ENCODE data around the gene DEGS2.

The DEGS2 gene

GRCh38 chr14:100109594-100109955 lies 49.9 kb downstream of the DEGS2 start:
- no peak for DNase-seq

DNA sequence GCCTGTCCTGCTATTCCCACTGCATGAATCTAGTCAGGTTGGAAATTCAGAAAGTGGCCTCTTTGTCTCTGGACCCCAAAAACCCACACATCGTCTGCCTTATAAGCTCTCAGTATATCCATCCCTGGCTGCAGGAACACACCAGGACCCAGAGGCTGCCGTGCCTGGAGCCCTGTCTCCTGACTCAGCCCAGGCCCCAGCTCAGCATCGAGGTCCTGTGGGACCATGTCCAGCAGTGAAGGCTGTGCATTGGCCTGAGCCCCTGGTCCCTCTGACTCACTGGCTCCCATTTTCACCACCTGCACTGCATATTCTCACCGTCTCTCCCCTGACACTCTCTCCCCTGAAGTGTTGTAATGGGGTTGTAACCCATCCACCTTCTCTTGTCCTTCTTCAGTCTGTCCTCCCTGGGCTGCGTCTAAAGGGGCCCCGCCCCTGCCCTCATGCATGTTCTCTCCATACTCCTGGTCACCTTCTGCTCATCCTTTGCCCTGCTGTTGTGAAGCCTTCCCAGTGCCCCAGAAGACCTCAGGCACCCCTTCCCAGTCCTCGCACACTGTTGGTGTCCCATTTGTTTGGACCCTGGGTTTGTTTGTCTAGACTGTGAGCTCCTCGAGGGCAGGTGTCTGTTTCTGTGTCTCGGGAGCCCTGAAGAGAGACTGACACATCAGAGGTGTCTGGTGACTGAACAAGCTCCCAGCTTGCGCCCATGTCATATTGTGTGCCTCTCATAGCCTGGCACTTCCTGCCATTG lies 50.4 kb downstream of the DEGS2 start:
- DNase-seq, result no peak

GRCh38 chr14:100108042-100108825 lies 51.2 kb downstream of the DEGS2 start:
- DNase-seq, result no peak

DNA sequence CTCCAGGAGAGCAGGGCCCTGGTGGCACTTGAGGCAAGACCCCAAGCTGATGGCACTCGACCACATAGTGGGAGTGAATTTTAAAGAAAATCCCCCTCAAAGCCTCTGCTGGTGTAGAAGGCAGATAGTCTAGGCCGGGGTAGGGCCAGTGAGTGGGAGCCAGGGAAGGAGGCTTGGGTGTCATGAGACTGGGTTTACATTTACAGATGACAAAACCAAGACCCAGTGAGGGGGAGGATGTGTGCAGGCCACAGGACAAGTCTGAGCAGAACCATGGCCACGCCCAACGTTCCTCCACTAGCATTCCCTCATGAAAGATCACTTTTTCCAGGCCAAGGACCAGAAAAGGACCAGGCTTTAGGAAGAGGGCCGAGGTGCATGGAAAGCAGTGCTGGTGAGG lies 52.2 kb downstream of the DEGS2 start:
- DNase-seq, result no peak

DNA sequence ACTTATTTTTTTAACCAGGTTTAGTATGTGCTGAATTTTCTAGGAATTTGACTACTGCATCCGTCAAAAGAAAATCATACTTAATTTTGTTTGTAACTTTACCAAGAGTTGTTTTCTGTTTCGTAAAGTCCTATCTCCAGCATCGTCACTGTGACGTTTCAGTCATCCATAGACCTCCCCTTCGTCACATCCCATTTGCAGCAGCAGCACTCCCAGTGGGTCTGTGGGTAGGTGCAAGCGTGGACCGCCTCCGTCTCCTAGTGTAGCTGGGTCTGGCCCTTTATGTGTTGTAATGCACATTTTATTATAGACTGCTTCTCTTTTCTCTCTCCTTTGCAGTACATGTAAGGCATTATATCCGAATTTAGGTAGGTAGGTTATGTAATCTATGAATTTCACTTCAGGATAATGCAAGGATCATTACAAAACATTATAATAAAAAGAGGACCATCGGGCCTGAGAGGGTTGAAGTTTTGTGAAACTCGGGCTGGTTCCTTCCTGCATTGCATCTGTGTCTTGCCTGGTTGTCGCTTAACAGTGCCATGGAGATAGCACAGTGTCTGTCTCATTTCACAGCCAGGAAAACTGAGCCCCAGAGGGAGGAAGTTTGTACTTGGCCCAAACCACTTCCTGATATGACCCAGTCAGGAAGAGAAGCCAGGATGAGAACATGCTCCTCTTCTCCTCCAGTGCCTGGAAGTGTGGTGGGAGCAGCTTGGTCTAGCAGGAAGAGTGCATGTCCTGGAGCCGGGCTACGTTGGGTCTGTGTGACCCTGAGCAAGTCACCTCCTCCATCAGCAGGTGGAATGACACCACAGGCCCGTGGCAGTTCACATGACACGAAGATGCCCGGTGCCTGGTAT lies 53.0 kb downstream of the DEGS2 start:
- DNase-seq, result no peak

GRCh38 chr14:100105357-100106169 lies 53.9 kb downstream of the DEGS2 start:
- DNase-seq, result no peak

DNA sequence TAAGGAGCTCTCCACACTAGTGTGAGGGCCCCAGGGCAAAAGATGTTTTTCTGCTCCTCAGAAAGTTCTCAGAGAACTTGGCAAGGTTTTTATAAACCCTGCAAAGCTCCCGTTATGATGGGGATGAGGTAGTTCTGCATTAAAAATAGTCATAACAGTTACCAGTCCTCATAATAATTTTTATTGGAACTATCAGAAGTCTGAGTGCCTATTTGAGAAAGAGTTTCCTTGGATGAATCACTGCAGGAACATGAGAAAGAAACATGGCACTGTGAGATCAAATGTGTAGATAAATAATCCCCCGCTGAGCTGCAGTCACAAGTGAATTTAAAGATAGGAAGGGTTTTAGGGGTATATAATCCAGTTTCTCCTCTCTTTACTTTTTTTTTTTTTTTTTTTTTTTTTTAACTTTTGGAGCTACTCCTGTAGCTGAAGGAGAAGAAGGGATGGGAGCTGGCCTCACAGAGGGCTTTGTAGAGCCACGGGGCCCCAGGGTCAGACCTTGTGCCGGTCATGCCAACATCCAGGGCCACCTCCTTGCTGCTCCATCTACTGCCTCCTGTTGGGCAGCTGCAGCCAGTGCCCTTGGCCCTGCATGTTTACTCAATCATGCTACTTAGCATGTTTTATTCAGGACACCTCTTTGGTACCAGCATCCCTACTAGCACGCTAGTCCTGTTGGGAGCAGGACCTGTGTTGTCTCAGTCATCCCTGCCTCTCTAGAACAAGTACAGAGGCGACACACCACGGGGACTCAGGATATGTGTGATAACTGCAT lies 54.7 kb downstream of the DEGS2 start:
- no peak for DNase-seq

GRCh38 chr14:100104006-100104352 lies 55.5 kb downstream of the DEGS2 start:
- DNase-seq, result no peak

DNA sequence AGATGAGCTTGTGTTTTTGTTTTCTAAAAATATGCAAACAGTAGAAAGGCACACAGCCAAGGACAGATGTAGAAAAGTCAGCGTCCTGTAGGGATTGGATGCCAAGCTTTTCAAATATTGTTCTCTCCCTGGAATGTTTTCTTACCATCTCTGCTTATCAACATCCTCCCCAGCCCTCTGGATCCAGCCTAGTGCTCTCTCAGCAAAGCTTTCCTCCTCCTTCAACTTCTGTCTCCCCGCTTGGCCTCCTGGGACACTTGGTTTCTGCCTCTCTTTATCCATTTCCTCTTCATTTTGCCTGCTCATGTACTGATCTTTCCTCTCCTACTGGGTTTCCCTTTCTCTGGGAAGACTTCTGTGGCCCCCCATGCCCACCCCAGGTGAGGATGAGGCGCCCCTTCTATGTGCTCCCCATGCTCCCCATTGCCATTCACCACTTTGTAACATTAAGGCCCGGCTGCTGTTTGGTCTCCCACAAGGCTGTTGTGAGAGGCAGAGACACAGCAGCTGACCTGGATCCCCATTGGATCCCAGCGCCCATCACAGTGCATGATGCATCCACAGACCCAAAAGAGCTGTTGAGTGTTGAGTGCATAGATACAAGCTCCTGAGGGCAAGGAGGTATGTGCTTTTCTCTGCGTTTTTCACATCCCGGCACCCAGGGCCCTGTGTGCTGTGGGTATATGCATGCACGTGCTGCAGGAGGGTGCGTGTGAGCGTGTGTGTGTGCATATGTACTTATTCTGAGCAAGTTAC lies 56.0 kb downstream of the DEGS2 start:
- no peak for DNase-seq

DNA sequence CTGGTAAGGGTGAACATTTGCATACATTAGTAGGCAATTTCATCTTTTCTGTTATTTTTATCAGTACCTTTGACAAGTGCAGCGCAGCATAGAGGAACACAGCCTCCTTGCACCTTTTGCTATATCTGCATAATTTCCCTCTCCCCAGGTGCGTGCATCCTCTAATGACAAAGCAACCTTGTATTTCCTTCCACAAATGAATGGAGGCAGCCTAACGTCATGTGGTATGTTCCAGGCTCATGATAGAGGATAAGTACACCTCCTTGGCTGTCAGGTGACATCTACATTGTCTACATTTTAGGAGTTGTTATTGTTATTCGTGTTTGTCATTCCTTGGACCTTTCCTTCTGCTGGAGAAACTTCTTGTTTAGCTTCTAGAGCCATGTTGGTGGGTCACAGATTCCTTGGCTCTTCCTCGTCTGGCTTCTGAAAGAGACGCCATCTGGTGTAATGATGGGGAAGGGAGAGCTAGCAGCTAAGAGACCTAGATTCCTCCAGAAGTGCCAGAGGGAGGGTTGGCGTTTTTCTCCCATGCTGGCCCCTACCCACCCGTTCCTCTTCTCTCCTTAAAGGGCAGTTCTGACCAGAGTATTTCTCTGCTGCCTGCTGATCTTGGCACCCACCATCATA lies 57.2 kb downstream of the DEGS2 start:
- no peak for DNase-seq

DNA sequence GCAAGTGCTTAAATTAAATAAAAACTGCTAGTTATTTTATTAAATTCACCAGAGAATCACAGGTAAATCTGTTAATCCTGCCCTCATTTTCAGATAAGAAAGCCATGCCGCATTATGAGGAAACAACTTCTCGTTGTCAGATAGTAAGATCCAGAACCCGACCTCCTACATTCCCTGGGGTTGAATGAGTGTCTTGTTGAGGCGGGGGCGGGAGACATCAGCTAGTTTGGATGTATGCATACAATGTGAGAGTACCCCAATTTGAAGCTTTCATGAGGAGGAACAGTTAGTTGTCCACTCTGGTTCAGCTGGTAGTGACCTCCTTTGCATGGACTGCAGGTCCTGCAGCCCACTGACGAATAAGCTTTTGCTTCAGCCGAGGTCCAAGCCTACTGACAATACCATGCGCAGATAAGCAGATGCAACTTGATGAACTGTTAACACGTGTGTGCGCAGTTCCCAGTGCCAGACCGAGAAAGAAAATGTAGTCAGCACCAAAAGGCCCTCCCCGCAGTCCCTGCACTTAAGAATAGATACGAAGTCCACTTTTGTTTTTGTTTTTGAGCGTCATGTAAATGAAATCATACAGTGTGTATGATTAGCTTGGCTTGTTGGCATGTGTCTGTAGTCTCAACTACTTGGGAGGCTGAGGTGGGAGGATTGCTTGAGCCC lies 59.3 kb downstream of the DEGS2 start:
- DNase-seq, result no peak

DNA sequence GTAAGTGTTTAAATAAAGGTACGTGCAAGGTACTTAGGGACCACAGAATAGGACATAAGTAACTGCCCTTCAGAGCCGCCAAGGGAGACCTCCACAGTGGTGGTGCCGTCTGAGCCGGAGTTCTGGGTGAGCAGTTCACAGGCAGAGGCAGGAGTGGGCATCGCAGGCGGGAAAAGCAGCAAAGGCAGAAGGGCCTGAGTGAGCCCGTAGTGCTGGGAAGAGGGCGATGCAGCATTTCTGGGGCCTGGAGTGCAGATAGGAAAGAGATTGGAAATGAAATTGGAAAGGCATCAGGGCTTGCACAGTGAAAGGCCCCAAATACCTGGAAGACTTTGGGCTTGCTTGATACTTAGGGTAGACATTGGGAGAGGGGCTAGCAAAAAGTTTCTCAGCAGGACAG lies 61.3 kb downstream of the DEGS2 start:
- DNase-seq, result no peak

- DNase-seq, result no peak
These were observed 62.8 kb downstream of the DEGS2 start for GRCh38 chr14:100096656-100097055.

All from cortex of kidney (tissue), 1 donor.